Limb (tissue), 2 donors: ENCODE data around the gene SORCS2.

Source experiments
- DNase-seq, 2 donors: peaks; one replicate each; pipeline ENCODE4 v3.0.0-alpha.2; 2016; ENCODE audit errors: extremely low spot score in 2 of 2

The SORCS2 gene

DNA sequence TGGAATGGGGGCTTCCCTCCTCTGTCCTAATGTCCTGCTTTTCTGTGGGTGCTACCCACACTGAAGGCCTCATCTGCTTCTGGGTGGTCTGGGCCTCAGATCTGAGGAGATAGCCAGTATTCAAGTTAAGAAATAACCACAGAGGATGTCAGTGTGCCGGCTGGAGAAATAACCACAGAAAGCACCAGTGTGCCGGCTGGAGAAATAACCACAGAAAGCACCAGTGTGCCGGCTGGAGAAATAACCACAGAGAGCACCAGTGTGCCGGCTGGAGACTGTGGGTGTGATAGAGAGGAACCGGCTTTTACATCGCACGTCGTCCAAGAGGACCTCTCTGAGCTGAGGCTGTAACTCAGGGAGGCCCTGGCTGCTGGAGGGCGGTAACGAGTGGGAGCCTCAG, 308.1 kb downstream of the SORCS2 start:
- no peak for DNase-seq

- DNase-seq, result no peak
Observed at GRCh38 chr4:7501314-7501713, 309.0 kb downstream of the SORCS2 start.

- DNase-seq, result no peak
Observed at GRCh38 chr4:7501873-7502272, 309.5 kb downstream of the SORCS2 start.

- no peak for DNase-seq
Observed at GRCh38 chr4:7503559-7504249, 311.4 kb downstream of the SORCS2 start.

- no peak for DNase-seq
Observed at GRCh38 chr4:7505116-7505900, 313.0 kb downstream of the SORCS2 start.

- DNase-seq, result no peak
Observed at GRCh38 chr4:7506119-7506518, 313.8 kb downstream of the SORCS2 start.

GRCh38 chr4:7506572-7506971, 314.2 kb downstream of the SORCS2 start:
- DNase-seq, result no peak

GRCh38 chr4:7507381-7507780, 315.0 kb downstream of the SORCS2 start:
- DNase-seq, result no peak

- no peak for DNase-seq
Observed at GRCh38 chr4:7510066-7510465, 317.7 kb downstream of the SORCS2 start.

DNA sequence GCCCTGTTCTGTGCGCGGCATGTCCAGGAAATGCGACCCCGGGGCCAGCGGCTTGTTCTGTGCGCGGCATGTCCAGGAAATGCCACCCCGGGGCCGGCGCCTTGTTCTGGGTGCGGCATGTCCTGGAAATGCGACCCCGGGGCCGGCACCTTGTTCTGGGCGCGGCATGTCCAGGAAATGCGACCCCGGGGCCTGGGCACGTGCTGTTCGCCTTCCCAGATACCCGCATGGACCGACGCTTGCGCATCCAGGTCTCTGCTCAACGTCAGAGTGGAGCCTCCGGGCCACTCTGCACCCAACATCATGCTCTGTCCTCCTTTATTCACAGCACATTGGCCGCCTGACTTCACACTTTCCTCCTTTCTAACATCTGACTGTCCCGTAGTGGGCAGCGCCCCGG, 318.2 kb downstream of the SORCS2 start:
- no peak for DNase-seq

GRCh38 chr4:7511525-7511924, 319.2 kb downstream of the SORCS2 start:
- peak in 1 of 2 donors; percentile 56 for DNase-seq

GRCh38 chr4:7512428-7512827, 320.1 kb downstream of the SORCS2 start:
- DNase-seq, result no peak

DNA sequence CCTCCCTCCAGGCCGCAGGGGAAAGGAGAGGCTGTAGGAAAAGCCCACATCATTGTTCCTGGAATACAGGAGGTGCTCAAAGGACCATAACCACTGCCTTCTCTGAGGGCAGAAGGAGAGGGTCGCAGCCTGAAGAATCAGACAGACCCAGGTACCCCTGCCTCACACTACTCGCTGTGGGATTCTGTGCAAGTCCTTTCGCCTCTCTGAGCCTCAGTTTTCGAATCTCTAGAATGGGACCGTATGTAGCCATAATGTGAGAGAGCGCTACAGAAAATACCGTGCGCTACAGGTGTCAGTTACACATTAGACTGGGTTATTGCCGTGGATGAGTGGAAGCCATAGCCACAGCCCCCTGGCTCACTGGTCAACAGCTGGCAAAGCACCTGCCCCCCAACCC, 320.6 kb downstream of the SORCS2 start:
- DNase-seq, result no peak

DNA sequence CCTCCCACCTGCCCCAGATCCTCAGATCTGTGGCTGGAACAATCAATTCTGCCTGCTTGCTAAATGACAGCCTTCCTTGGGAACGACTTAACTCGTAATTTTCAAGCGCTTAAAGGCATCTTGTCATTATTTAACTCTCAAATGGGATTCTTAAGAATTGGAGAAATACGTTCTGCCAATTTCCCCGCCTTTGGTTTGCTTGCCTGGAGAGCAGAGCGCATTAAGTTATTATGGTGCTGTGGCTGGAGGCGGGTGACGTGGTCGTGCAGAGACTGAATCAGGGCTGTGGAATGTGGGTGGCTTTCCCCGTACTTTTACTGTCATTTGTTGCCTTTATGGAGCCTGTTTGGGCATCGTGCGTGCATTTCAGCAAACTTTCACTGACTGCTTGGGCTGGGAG, 321.3 kb downstream of the SORCS2 start:
- no peak for DNase-seq

- DNase-seq, result no peak
Observed at GRCh38 chr4:7514281-7514680, 321.9 kb downstream of the SORCS2 start.

GRCh38 chr4:7514789-7515188, 322.5 kb downstream of the SORCS2 start:
- no peak for DNase-seq

DNA sequence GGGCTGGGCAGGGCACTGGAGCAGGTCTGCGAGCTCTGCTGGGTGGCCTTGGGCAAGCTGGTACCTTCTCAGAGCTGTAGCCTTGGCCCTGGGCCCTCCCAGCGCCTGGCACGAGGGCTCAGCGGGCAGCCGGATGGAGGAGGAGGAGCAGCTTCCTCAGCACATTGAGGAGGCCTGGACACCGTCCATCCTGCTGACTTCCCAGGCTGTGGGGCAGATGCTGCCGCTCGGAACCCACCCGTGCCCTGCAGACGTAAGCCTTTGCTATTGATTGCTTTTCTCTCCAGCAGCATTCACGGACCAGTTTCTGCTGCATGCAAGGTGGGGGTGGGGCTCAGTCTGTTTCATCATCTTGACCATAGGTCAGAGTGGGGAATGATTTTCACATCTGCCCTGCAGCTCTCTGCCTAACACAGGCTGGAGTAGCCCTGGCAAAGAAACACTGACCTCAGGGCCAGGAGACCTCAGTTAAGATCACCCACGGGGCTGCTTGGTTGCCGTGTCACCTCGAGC, 323.1 kb downstream of the SORCS2 start:
- DNase-seq, result no peak

GRCh38 chr4:7516096-7516772, 323.9 kb downstream of the SORCS2 start:
- DNase-seq, result no peak

- DNase-seq, result no peak
Observed at GRCh38 chr4:7516773-7517144, 324.4 kb downstream of the SORCS2 start.

DNA sequence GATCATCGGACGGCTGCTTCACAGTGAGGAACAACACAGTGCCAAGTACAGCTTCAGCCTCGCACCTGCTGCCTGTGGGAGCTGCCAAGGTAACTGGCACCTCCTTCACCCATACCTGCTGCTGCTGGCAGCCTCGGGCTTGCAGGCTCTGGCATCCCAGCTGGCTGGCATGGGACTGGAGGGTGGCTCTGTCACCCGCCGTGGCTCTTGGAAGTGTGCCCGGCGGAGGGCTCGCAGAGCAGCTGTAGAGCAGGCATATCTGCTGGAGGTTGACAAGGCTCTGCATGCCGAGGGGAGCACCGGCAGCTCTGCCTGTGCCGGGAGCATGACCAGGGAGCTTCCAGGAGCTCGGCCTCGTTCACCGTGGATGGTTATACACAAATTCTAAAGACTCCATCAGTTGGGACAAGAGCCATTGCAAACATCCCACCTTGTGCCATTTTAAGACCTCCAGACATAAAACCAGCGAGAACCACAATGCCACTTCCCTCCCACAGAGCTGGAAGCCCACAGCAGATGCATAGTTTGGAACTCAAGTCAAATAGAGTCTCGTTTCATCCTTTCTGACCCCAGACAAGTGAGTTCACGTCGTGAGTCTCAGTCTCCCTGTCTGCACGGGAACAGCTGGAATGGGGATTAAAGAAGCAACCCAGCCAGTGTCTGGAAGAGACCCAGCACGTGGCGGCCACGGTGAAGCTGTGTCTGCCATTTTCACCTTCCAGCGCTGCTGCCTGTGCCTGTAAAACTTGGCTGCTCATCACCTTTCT, 326.7 kb downstream of the SORCS2 start:
- no peak for DNase-seq

DNA sequence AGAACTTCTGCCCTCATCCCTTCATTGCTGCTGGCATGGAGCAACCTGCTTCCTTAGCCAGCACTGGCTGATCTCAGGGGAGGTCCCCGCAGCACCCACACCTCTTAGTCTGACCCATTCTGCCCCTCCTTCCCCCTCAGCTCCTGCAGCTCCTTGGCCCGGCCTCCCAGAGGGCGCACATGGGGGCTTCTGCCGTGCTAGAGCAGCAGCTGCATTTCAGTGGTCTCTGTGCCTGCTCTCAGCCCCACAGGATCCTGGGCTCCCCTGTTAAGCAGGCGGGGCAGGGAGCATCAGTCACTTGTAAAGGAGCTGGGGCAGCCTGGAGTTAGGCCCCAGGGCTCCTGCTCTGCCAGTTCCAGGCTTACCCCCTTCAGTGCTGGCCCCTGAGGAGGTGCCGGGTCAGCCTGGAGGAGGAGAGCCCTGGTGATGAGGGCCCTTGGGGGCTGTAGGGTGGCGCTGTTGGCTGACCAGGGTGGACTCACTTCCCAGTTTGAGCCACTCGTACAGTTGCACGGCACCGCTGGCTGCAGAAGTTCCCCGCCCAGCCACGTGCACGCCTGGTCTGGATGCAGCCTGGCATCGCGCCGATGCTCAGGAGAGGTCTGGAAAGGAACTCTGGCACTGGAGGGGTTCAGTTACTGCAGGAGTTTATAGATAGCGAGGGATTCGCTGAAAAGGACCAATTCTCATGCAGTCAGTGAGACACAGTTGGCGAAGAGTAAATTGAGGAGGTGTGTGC, 327.5 kb downstream of the SORCS2 start:
- DNase-seq, result no peak
